Measurements from ENCODE around the gene SUN1.

Gene SUN1

DNA sequence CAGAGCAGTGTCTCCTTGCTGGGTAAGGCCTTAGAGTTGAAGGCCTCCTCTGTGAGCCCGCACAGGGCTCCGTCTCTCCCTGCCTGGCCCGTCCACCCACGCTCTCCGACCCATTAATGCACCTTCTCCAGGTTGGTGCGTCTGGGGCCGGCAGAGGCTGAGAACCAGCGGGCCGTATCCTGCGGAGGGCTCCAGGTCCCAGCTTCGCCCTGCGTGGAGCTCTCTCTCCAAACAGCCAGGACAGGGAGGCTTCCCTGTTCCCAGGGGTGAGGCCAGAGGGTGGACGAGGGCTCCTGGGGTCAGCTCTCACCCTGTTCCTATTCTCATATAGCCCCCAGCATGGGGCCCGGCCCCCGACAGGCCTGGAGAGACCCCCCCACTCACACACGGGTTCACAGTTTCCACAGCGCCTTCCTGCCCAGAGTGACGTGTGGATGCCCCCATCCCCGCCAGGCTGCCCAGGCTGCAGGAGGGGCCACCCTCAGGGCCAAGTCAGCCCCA, 78.7 kb downstream of the SUN1 start:
- ATAC-seq = no peak
- TF ChIP-seq ZFP30 (CRISPR knock-in tag; IDR thresholded peaks at IDR 0.05) (no peak), ZFP3 (CRISPR knock-in tag; IDR thresholded peaks at IDR 0.05) (no peak), SNAI2 (CRISPR knock-in tag; IDR thresholded peaks at IDR 0.05) (no peak), OSR1 (CRISPR knock-in tag; IDR thresholded peaks at IDR 0.05) (no peak), ARNTL (CRISPR knock-in tag; IDR thresholded peaks at IDR 0.05; ENCODE audit: borderline replicate concordance, low read depth) (no peak), BACH2 (CRISPR knock-in tag; IDR thresholded peaks at IDR 0.05; ENCODE audit: borderline replicate concordance) (no peak), RARB (CRISPR knock-in tag; IDR thresholded peaks at IDR 0.05) (no peak), ZNF70 (CRISPR knock-in tag; IDR thresholded peaks at IDR 0.05) (no peak)
- TF ChIP-seq, protein P1, sequence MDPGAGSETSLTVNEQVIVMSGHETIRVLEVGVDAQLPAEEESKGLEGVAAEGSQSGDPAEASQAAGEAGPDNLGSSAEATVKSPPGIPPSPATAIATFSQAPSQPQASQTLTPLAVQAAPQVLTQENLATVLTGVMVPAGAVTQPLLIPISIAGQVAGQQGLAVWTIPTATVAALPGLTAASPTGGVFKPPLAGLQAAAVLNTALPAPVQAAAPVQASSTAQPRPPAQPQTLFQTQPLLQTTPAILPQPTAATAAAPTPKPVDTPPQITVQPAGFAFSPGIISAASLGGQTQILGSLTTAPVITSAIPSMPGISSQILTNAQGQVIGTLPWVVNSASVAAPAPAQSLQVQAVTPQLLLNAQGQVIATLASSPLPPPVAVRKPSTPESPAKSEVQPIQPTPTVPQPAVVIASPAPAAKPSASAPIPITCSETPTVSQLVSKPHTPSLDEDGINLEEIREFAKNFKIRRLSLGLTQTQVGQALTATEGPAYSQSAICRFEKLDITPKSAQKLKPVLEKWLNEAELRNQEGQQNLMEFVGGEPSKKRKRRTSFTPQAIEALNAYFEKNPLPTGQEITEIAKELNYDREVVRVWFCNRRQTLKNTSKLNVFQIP (CRISPR knock-in tag; IDR thresholded peaks at IDR 0.05; ENCODE audit: borderline replicate concordance, low read depth) = no peak
- TF ChIP-seq, protein P2, sequence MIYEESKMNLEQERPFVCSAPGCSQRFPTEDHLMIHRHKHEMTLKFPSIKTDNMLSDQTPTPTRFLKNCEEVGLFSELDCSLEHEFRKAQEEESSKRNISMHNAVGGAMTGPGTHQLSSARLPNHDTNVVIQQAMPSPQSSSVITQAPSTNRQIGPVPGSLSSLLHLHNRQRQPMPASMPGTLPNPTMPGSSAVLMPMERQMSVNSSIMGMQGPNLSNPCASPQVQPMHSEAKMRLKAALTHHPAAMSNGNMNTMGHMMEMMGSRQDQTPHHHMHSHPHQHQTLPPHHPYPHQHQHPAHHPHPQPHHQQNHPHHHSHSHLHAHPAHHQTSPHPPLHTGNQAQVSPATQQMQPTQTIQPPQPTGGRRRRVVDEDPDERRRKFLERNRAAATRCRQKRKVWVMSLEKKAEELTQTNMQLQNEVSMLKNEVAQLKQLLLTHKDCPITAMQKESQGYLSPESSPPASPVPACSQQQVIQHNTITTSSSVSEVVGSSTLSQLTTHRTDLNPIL (CRISPR knock-in tag; IDR thresholded peaks at IDR 0.05; ENCODE audit: low read depth) = no peak
- TF ChIP-seq, protein P3, sequence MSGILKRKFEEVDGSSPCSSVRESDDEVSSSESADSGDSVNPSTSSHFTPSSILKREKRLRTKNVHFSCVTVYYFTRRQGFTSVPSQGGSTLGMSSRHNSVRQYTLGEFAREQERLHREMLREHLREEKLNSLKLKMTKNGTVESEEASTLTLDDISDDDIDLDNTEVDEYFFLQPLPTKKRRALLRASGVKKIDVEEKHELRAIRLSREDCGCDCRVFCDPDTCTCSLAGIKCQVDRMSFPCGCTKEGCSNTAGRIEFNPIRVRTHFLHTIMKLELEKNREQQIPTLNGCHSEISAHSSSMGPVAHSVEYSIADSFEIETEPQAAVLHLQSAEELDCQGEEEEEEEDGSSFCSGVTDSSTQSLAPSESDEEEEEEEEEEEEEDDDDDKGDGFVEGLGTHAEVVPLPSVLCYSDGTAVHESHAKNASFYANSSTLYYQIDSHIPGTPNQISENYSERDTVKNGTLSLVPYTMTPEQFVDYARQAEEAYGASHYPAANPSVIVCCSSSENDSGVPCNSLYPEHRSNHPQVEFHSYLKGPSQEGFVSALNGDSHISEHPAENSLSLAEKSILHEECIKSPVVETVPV (CRISPR knock-in tag; IDR thresholded peaks at IDR 0.05) = no peak

- ATAC-seq = no peak
- TF ChIP-seq, protein P2 (CRISPR knock-in tag; IDR thresholded peaks at IDR 0.05; ENCODE audit: low read depth) = no peak
- no peak for TF ChIP-seq TOX (CRISPR knock-in tag; IDR thresholded peaks at IDR 0.05; ENCODE audit: borderline replicate concordance)
- TF ChIP-seq, protein P1 (CRISPR knock-in tag; IDR thresholded peaks at IDR 0.05; ENCODE audit: borderline replicate concordance, low read depth) = no peak
- no peak for TF ChIP-seq RARB (CRISPR knock-in tag; IDR thresholded peaks at IDR 0.05)
These were observed 79.7 kb downstream of the SUN1 start for GRCh38 chr7:911791-912480.

DNA sequence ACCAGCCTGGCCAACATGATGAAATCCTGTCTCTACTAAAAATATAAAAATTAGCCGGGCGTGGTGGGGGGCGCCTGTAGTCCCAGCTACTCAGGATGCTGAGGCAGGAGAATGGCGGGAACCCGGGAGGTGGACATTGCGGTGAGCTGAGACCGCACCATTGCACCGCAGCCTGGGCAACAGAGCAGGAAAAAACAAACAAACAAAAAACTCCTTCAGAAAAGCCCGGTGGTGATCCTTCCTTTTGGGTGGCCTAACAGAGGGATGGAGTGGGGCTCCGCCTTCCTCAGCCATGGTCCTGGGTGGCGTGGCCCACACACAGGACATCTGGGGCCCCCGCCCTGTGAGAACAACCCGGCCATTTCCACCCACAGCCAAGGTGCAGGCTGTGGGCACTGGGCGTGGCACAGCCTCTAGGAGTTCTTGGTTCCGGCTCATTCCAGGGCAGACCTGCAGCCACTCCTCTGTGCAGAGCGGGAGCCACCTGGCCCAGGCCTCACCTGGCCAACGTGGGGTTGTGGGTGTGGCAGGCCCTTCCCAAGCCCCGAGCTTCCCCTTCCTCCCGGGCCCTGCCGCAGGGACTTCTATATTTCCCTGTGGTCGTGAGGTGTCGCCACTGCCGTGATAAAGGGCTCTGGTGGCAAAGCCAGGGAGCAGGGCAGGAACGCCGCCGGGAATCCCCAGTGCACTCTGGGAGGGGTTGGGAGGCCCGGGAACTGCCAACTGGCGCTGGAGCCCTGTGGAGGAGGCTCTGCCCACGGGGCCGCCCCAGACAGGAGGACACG, 81.7 kb downstream of the SUN1 start:
- no peak for ATAC-seq
- TF ChIP-seq ZC3H10 (CRISPR knock-in tag; IDR thresholded peaks at IDR 0.05) (no peak), TCF4 (CRISPR knock-in tag; IDR thresholded peaks at IDR 0.05; ENCODE audit: borderline replicate concordance) (no peak), ESRRG (CRISPR knock-in tag; IDR thresholded peaks at IDR 0.05) (no peak), GLIS3 (CRISPR knock-in tag; IDR thresholded peaks at IDR 0.05) (no peak), ZNF8 (CRISPR knock-in tag; IDR thresholded peaks at IDR 0.05) (no peak), CSDC2 (CRISPR knock-in tag; IDR thresholded peaks at IDR 0.05) (no peak), SNAI2 (CRISPR knock-in tag; IDR thresholded peaks at IDR 0.05) (no peak), BACH2 (CRISPR knock-in tag; IDR thresholded peaks at IDR 0.05; ENCODE audit: borderline replicate concordance) (no peak), ZFP3 (CRISPR knock-in tag; IDR thresholded peaks at IDR 0.05) (no peak)
- TF ChIP-seq, protein P2 (CRISPR knock-in tag; IDR thresholded peaks at IDR 0.05; ENCODE audit: low read depth) = no peak
- TF ChIP-seq, protein P3 (CRISPR knock-in tag; IDR thresholded peaks at IDR 0.05) = no peak

Measured in SK-N-SH treated with all-trans-retinoic acid at 6 μM for 48 hours (cell line).